NCI-H128 (cell line): Measurements from ENCODE around the gene CXCL3.

Source experiments
- DNase-seq: peaks from one replicate; lab custom pipeline; 2025; ENCODE audit not compliant: unreplicated experiment; lab: John Stamatoyannopoulos, UW

Gene CXCL3

DNA sequence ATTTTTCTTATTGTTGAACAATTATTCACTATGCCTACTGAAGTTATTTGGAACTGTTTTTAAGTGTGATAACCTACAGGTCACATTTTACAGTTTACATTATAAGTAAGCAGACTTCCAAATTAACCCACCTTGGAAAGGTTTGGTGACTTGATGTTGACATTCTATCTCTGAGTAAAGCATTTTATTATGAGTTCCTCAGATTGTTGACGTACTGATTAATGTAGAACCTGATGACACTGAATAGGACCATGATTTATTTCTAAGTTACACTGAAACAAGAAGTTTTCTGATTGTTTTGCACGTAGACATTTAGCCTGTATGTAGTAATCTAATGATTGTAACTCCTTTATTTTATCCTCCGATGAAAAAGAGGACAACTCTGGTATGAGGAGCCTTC is 17.0 kb upstream of the CXCL3 start:
- no peak for DNase-seq

DNA sequence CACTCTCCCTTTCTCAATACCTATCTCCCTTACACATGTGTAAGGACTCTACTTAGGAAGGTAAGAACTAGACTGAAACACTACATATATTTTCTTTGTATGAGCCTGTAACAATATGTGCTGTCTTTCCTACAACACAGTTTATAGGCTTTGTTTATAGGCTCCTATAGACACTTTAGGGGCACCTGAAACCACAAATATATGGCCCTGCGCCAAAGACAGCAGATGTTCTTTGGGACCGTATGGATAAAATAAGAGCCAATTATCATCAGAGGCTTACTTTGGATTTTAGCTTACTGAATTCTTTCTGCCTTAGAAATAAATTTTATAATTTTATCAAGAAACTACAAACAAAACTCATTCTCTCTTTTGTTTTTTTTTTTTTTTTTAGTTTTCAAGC is 16.6 kb upstream of the CXCL3 start:
- no peak for DNase-seq

DNA sequence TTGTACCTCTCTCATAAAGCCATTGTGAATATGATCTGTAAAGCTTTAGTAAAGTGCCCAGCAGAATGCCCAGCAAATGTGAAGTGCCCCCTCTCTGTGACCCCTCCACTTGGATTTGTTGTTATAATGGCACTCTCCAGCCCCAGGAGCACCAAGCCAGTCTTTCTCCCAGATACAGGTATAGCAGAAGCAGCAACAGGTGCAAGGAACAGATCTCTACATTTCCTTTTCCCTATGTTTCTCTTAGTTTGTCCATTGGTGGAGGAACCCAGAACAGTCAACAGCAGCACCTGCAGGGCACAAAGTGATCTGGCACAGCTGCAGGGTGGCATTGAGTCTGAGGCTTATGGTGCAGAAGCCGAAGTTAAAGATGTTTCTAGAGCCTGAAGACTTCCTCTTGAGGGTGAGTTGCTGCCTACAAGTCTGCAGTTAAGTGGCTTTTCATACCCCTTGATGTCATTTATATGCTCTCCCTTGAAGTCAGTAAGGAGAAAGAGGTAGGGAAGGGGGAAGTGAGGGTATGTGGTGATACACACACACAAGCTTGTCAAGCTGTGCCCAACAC is 16.1 kb upstream of the CXCL3 start:
- DNase-seq, result no peak

DNA sequence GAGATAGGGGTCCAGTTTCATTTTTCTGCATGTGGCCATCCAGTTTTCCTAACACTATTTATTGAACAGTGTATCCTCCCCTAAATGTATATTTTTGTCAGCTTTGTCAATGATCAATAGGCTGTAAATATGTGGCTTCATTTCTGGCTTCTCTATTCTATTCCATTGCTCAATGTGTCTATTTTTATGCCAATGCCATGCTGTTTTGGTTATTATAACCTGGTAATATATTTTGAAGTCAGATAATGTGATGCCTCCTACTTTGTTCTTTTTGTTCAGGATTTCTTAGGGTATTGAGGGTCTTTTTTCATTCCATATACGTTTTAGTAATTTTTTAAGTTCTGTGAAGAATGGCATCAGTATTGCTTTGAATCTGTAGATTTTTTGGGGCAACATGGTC is 8.7 kb upstream of the CXCL3 start:
- no peak for DNase-seq

DNA sequence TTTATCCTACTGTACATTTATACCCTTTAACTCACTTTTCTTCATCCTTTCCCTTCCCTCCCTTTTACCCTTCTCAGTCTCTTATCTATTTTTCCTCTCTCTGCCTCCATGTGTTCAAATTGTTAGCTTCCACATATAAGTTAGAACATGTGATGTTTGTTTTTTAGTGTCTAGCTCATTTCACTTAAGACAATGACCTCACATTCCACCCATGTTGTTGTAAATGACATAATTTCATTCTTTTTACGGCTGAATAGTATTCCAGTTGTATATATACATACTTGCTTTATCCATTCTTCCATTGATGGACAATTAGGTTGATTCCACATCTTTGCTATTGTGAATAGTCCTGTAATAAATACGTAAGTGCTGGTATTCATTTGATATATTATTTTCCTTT is 7.3 kb upstream of the CXCL3 start:
- DNase-seq, result no peak

DNA sequence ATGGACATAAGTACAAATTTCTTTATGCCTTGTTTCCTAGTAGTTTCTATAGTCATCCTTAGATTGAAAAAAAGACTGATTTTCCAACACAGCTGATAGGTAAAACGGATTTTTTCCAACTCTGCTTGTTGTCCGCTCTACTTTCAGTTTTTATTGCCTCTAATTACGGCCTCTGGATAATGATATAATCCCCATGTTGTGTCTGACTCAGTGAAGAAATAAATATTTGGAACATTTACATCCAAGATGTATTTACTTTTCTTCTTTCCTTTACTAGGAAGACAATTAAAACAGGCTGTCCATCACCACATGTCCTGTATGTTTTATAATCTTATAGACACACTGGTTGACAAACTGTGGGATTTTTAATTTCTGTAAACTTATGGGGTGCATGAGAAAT is 6.8 kb upstream of the CXCL3 start:
- no peak for DNase-seq

DNA sequence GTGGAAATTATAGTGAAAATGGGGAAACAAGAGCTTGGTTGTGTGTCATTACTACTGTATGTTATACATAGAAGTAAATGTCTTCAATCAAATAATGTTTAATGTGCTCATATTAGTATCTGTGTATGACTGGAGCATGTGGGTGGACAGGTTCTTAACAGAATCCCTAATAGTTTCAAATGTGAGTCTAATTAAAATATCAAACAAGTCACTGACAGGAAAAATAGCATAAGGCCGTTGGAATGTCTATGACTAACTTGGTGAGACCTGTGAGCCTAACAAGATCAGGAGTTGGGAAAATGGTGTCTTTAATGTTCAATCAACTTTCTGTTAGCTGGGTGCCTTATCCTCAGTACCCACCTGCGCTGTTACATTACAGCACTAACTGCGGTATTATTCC is 6.2 kb upstream of the CXCL3 start:
- no peak for DNase-seq

DNA sequence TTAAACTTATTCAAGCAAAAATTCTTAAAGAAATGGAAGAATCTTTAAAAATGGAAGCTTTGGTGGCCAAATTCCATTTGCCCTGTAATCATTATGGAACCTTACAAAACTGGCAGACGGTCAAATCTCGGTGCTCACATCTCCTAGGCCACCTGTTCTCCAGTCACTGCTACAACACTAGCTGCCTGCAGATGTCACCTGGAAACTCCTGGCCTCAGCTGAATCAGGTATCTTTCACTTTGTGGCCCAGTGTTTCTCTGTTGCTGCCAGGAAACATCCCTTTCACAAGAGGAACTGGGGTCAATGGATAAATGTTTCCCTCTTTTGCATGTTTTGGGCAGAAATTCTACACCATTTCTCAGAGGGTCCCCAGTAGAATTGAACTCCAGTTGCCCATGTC is 4.2 kb upstream of the CXCL3 start:
- DNase-seq, result no peak

DNA sequence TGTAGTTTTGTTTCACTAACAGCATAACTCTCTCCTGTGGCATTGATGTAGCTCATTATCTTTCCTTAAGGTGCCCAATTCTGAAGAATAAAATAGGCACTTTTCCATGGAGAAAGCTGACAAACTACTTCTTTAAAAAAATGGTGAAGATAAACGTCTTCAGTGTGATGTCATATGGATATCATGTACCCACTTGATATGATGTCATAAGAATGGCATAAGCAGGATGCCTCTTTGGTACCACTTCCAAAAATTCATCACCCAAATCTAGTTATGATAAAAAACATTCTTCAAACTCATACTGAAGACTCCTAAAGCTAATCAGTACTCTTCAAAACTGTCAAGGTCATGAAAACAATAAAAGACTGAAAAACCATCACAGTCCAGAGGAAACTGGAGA is 2.9 kb upstream of the CXCL3 start:
- no peak for DNase-seq

DNA sequence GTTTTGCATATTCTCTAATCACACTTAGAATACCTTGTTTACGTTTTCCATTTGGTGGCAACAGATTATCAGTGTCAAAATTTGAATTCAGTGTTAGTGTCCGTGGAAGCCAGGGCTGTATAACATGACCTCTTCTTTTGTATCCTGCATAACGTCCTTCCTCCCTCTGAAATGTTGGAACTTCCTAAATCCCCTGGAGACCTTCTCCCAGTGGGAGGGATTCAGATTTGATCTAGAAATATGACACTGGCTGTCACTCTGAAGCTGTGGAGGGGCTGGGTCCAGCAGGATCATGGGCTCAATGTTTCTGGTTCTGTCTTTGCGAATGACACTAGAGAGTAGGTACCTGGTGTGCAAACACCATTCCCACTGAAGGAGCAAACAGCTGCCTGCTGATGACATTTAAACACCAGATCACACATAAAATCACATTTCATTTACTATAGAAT is 850 bp upstream of the CXCL3 start:
- DNase-seq, result no peak

DNA sequence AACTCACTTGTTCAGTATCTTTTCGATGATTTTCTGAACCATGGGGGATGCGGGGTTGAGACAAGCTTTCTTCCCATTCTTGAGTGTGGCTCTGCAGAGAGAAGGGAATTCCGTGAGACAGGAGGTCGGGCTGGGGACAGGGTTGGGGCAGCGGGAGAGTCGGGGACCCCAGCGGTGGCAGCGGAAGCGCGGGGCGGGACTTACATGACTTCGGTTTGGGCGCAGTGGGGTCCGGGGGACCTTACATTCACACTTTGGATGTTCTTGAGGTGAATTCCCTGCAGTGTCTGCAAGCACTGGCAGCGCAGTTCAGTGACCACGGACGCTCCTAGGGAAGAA is 434 bp downstream of the CXCL3 start:
- DNase-seq, result no peak

DNA sequence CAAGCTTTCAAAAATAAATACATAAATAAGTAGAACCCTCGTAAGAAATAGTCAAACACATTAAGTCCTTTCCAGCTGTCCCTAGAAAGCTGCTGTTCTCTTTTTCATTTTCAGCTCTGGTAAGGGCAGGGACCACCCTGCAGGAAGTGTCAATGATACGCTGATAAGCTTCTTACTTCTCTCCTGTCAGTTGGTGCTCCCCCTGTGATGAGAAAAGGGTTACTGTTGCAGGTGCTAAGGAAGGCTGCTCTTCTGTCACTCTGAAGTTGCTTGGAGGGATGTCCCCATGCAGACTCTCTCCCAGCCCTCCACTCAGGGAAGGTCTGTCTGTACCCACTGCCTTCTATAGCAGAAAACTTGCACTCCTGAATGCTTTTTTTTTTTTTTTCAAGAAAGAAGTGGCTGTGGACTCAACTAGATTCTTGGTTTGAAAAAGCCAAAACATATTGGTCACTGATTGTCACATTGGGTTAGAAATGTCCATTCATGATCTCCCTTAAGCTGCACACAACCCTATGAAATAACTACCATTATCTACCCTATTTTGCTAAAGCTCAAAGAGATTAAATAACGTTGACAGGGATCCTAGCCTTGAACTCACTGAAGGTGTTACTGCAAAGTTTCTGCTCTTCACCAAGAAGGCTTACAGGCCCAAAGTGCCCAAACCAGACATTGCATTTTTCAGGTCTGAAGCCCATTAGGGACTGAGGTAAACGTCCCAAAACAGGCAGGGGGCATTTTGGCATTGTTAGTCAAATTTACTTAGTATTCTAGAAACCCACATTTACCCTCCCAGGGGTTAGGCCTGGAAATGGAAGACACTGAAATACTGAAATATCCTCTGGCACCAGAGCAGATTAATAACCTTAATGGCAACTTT is 1.2 kb downstream of the CXCL3 start:
- no peak for DNase-seq

DNA sequence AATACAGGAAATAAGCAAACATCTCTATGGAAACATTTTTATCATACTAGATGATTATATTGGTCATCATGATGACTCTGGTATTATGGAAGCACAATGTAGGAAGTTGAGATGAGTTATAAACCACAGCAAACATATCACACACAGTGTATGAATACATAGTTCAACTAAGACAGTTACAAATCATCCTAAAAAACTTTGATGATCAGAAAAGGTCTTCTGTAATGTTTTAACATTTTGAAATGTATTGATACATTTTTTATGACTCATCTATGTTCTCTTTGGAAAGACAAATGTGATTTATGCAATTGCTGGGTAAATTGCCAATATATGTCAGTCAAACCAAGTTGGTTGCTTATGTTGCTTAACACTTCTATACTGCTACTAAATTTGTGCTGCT is 4.8 kb downstream of the CXCL3 start:
- DNase-seq, result no peak

DNA sequence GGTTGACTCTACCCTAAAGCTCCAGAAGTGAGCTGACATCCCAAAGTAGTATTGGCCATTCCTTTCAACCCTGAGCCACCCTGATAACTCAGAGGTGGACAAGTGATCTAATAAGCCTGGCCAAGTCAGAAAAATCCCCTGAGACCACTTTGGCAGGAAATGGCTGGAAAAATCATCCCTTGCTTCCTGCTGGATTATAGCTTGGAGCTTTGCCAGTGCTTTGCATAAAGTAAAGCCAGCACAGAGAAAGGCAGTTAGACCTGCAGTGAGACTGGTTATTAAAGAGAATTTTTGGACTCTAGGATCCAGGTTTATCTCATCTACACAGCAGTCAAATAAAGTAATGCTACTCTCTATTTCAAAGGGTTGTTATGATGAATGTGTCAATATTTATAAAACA is 6.4 kb downstream of the CXCL3 start:
- no peak for DNase-seq

DNA sequence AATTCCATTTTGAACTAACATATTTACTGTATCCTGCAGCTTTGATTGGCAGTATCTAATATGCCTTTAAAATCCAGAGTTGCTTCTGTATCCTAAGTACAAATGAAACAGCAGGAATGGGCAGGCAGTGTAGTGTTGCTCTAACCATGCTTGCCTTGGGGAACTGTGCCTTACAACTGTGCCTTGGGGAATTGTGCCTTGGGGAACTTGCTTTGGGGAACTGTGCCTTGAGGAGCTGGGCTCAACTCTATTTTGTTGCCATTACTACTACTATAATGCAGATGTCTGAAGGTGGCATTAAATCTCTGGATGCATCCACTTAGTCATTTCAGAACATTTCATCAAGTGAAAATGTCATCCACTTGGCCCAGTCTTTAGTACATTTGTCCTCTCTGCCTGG is 6.9 kb downstream of the CXCL3 start:
- DNase-seq, result no peak

DNA sequence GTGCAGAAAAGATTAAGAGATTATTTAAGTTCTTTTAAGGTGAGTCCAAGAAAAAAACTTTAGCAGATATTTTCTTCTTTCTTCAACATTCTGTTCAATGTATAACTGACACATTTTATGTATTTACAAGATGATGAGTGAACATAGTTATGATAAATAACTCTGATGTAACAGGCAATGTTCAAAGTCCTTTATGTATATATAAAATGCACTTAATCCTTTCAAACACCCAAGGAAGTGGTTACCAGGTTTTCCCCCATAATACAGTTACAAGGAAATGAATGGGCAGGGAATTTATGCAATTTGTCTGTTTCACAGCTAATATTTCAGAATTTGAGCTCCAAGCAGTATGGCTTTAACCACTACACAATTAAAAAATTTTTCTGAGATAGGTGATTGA is 8.2 kb downstream of the CXCL3 start:
- DNase-seq, result no peak

DNA sequence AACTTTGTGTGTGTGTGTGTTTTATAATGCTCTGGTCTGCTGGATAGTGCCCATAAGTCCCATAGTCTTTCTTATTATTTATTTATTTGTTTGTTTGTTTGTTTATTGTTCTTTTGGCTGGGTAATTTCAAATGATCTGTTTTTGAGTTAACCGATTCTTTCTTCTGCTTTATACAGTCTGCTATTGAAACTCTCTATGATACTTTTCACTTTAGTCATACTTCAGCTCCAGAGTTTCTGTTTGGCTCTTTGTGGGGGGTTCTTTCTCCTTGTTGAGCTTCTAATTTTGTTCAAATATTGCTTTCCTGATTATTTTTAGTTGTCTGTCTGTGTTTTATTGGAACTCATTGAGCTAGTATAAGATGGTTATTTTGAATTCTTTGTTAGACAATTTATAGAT is 10.0 kb downstream of the CXCL3 start:
- no peak for DNase-seq

DNA sequence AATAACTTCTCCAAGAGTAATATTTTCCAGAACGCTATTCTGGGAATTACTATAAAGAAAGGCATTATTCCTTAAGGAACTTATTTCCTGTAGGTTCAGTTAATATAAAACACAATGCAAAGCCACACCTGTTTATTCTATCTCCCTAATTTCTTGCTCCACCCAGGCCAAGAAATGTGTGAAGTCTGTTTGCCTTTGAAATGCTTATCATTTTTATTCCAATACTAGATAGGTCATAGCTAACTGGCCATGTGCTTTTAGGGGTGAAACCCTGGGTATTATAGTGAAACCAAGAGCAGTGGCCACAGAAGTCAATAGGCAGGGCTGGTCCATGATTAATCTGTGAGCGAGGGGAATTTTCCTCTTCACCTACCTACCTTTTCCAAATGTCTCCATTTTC is 14.8 kb downstream of the CXCL3 start:
- no peak for DNase-seq

DNA sequence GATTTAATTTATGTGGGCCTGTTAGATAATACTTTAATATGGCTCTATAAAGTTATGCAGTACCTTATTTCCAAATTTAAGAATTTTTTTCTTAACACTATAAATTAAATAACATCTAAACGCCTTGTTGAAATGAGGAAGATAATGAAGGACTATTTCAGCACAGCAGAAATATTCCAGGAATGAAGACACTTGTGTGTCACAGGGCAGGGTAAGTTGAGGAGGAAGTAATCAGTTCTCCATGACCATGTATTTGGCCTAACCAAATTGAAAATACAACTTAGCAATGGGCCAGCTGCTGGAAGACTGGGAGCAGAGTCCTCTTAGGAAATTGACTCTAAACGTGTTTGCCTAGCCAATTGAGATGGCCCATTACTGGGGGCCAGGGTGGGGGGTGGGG is 16.9 kb downstream of the CXCL3 start:
- no peak for DNase-seq

DNA sequence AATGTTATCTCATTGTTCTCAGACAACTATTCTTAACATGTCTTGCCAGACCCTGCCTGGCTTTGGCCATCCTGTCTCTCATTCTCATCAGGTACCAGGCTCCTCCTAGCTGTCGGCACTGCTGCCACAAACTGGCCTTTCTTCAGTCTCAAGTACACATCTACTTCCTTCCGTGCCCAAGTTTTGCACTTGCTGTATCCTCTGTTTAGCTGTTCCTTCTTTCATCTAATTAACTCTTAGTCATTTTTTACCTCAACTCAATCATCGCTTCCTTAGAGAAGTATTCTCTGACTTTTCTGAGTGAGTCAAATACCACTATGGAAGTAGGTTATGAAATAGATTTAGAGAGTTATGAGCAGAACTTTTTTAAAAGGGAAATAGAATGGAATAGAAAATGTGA is 19.7 kb downstream of the CXCL3 start:
- no peak for DNase-seq

DNA sequence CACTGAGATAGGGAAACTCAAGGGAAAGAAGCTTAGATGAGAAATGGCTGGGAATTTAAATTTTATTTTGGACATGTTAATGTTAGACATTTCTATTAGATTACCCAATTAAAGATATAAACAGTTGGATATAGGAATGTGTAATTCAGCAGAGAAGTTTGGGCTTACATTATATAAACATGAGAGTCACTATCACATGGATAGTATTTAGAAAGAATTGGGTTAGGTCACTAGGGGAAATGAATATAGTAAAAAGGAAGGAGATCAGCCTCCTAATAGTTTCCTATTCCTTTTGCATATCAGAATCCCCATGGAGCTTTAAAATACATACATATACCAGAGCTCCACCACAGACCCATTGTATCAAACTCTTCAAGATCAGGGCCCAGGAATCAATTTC is 20.4 kb downstream of the CXCL3 start:
- DNase-seq, result no peak

DNA sequence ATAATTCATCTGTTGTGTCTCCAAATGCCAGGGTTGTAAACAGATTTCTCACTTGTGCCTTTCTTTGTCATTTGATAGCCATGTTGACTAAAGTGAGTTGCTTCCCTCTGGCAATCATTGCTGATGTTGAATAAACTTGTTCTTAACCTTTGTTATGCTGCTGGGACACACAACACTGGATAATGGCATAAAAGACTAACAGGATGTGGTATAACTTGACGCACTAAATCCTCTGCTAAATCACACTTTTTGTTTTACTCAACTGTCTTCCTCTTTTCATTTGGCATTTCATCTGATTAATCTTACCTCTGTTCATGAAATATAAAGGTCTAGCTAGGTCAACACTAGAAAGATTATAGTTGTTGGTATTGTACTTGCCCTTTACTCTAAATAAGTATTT is 22.4 kb downstream of the CXCL3 start:
- no peak for DNase-seq

DNA sequence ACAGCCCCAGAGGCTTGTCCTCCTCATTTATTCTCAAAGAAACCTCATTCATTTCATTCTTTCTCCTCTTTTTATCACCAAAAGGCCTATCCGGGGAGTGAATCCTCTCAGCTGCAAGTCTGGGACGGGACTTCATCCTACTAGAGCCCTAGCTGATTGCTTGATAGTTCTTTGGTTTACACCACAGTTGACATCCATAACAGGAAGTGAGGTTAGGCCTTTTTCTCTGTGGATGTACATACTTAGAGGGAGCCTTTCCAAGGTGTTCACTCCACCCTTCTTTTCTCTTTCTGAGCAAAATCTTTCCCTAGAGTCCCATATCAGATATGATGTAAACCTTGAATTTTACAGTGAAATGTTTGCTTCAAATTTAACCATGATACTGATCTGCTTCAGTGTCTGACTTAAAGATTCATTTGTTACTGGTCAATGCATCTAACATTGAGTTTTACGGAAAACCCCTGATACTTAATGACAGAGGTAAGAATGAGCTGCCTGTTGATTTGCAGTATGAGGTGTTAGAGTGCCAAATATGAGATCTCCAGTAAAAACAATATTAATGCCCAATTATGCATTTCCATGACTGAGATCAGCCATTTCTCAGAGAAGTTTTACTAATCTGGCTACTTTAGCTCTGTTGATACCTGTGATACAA is 23.2 kb downstream of the CXCL3 start:
- DNase-seq, result no peak
